Measurements from ENCODE around the gene PRDX1.
"Not testable (repeated sequence)": the region's sequence is repeated elsewhere in the genome, so short reads cannot be mapped to it uniquely, and the experiment has no call there.

The PRDX1 gene

DNA sequence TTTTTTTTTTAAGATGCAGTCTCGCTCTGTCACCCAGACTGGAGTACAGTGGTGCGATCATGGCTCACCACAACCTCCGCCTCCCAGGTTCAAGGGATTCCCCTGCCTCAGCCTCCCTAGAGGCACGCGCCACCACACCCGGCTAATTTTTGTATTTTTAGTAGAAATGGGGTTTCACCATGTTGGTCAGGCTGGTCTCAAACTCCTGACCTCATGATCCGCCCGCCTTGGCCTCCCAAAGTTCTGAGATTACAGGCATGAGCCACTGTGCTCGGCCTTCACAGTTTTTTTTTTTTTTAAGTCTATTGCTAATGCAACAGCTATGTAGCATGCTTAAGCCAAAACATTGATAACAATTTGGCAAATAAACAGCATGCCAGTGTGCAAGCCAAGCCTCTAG, 54.3 kb downstream of the PRDX1 start:
- DNase-seq (ENCODE audit: low read depth in 2 of 3, low spot score in 2 of 3), result not testable (repeated sequence)

DNA sequence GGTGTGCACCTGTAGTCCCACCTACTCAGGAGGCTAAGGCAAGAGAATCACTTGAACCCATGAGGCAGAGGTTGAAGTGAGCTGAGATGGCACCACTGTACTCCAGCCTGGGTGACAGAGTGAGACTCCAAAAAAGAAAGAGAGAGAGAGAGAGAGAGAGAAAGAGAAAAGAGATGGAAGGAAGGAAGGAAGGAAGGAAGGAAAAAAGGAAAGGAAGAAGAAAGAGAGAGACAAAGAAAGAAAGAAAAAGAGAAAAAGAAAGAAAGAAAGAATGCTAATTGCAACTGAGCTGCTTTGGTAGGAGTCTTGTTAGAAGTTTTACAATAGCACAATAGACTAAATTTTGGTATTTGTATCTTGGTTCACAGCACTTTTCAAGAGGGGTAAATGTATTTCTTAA, 56.4 kb downstream of the PRDX1 start:
- DNase-seq (ENCODE audit: low read depth in 2 of 3, low spot score in 2 of 3), result no peak

Measured in activated CD8-positive, alpha-beta memory T cell treated with anti-CD3 and anti-CD28 coated beads for 48 hours (primary cell).